Colonic mucosa (tissue), 4 donors: ENCODE measurements around the gene DHRS12. TPM values are rescaled to one million over a fixed set of nuclear protein-coding genes. Genes with fewer than 3 reads are reported as not detected.

Experiments used
- DNase-seq: peaks from one replicate; pipeline ENCODE4 v3.0.0-alpha.2; 2020
- H3K27ac ChIP-seq: fragments of 200-600 bp; one replicate; pipeline ENCODE4 v1.8.0; 2021
- H3K27me3 ChIP-seq: fragments of 200-600 bp; one replicate; pipeline ENCODE4 v1.8.0; 2021
- H3K36me3 ChIP-seq: fragments of 200-600 bp; one replicate; pipeline ENCODE4 v1.8.0; 2021
- H3K4me1 ChIP-seq: fragments of 200-600 bp; one replicate; pipeline ENCODE4 v1.8.0; 2021; ENCODE audit warnings: mild to moderate bottlenecking
- H3K4me3 ChIP-seq: fragments of 200-600 bp; one replicate; pipeline ENCODE4 v1.8.0; 2021
- H3K9ac ChIP-seq, 2 donors: one replicate each; pipeline ENCODE4 v1.7.0; 2013; ENCODE audit warnings: control low read depth in 2 of 2, low read depth in 2 of 2, low read length in 2 of 2
- H3K9me3 ChIP-seq: fragments of 200-600 bp; one replicate; pipeline ENCODE4 v1.8.0; 2021
- CTCF ChIP-seq: fragments of 200-600 bp; IDR thresholded peaks from one replicate; pipeline ENCODE4 v1.8.0; 2022; ENCODE audit warnings: antibody characterized with exemption, mild to moderate bottlenecking
- intact Hi-C: fragments of 100-400 bp; cut with DNase I; formaldehyde crosslinking; loops from one replicate; pipeline ENCODE4 v1.14.1; 2022
- total RNA-seq, 2 donors: library from RNA; stranded (reverse); fragmentation: NEBNext Ultra II Directional in 1 of 2; extraction: Animal tissue kit (Norgen Biotek cat#: 25700) in 1 of 2; gene quantifications; one replicate each; pipeline ENCODE4 v1.2.1, GENCODE V29; 2021
- donor health status: healthy.
- donor health status: DM: no; HTN: no; CAD: no.
- donor health status: DM: no; HTN: no; CAD: no.

Gene DHRS12
- total RNA-seq, 2 donors from 2014 or later = 6.6 to 12.4 TPM

GRCh38 chr13:51768378-51768921 is 35.5 kb downstream of the DHRS12 start:
- intact Hi-C loops = no loop called here
- DNase-seq = no peak
- Histone ChIP-seq H3K27me3 (no peaks in the 10 kb centered on the region), H3K9ac (no peak overlapping the region), H3K27ac (no peak overlapping the region), H3K36me3 (no peaks in the 10 kb centered on the region), H3K4me3 (no peak overlapping the region), H3K4me1 (peaks cover 6% of the 10 kb centered on the region), H3K9me3 (no peaks in the 10 kb centered on the region)
- no peak for TF ChIP-seq CTCF

- no peak for TF ChIP-seq CTCF
- Histone ChIP-seq H3K4me3 (no peak overlapping the region), H3K4me1 (peaks cover 6% of the 10 kb centered on the region), H3K27ac (no peak overlapping the region), H3K36me3 (no peaks in the 10 kb centered on the region), H3K9ac (no peak overlapping the region), H3K9me3 (no peaks in the 10 kb centered on the region), H3K27me3 (no peaks in the 10 kb centered on the region)
- intact Hi-C loops = no loop called here
- no peak for DNase-seq
Measured at GRCh38 chr13:51767100-51767499, 36.9 kb downstream of the DHRS12 start.

GRCh38 chr13:51765142-51765515 is 38.8 kb downstream of the DHRS12 start:
- no peaks in the 10 kb centered on the region for H3K27me3 ChIP-seq
- no peak for DNase-seq
- H3K27ac ChIP-seq = peak overlapping the region; percentile 44
- peak overlapping the region in 1 of 2 donors; percentile 36 for H3K9ac ChIP-seq
- H3K4me1 ChIP-seq = peaks cover 6% of the 10 kb centered on the region
- H3K9me3 ChIP-seq = no peaks in the 10 kb centered on the region
- no peaks in the 10 kb centered on the region for H3K36me3 ChIP-seq
- no peak overlapping the region for H3K4me3 ChIP-seq
- intact Hi-C loops = no loop called here
- TF ChIP-seq CTCF = no peak

- no peak for TF ChIP-seq CTCF
- Histone ChIP-seq H3K27ac (peak overlapping the region; percentile 44), H3K36me3 (no peaks in the 10 kb centered on the region), H3K9ac (peak overlapping the region in 1 of 2 donors; percentile 36), H3K4me1 (peaks cover 6% of the 10 kb centered on the region), H3K9me3 (no peaks in the 10 kb centered on the region), H3K4me3 (no peak overlapping the region), H3K27me3 (no peaks in the 10 kb centered on the region)
- intact Hi-C loops = no loop called here
- DNase-seq = peak; percentile 50
Measured at GRCh38 chr13:51764184-51765141, 39.5 kb downstream of the DHRS12 start.

GRCh38 chr13:51763486-51763885 is 40.5 kb downstream of the DHRS12 start:
- Histone ChIP-seq H3K27me3 (no peaks in the 10 kb centered on the region), H3K9ac (no peak overlapping the region), H3K4me1 (peaks cover 6% of the 10 kb centered on the region), H3K4me3 (no peak overlapping the region), H3K36me3 (no peaks in the 10 kb centered on the region), H3K27ac (no peak overlapping the region), H3K9me3 (no peaks in the 10 kb centered on the region)
- intact Hi-C loops = no loop called here
- TF ChIP-seq CTCF = no peak
- DNase-seq = no peak
